Caco-2 (cell line): ENCODE data around the gene SUPT6H. TPM values are rescaled to one million over a fixed set of nuclear protein-coding genes. Genes with fewer than 3 reads are reported as not detected.
A peak's percentile ranks its signal among the peaks of the same experiment; 100 is the strongest.

Experiments used
- BruUV-seq: library from RNA; stranded (reverse); fragments of 400-500 nt; replicated peaks from 2 replicates; lab custom pipeline; 2021; lab: Mats Ljungman, UMichigan
- CTCF ChIA-PET: fragments of 300-600 bp; sonication (Branson Sonifier 250); formaldehyde crosslinking; loops from one replicate; lab custom pipeline; 2022; ENCODE audit warnings: antibody characterized with exemption; lab: Charles Lee
- POLR2A ChIA-PET: fragments of 300-600 bp; sonication (Branson Sonifier 250); formaldehyde crosslinking; loops from one replicate; lab custom pipeline; 2022; ENCODE audit warnings: antibody characterized with exemption; lab: Charles Lee
- DNase-seq, 2 experiments: peaks; one replicate each; pipeline versions ENCODE4 v3.0.0 to v3.0.0-alpha.2; 2020 to 2022
- H3K27me3 ChIP-seq: replicated peaks from 2 replicates; pipeline ENCODE4 v1.6.0; 2011; ENCODE audit warnings: low read length; ENCODE audit not compliant: control insufficient read depth, insufficient read depth
- H3K36me3 ChIP-seq: 2 replicates; pipeline ENCODE4 v1.5.1; 2011; ENCODE audit warnings: low read length; ENCODE audit not compliant: control insufficient read depth, insufficient read depth
- H3K4me1 ChIP-seq: fragments of 250-450 bp; sonication (Bioruptor Pico); 2 replicates; pipeline ENCODE4 v1.5.1; 2020; ENCODE audit warnings: mild to moderate bottlenecking
- H3K4me3 ChIP-seq: 2 replicates; pipeline ENCODE4 v1.5.1; 2011; ENCODE audit warnings: low read depth, mild to moderate bottlenecking, control low read depth, low read length
- H3K9me3 ChIP-seq: fragments of 250-450 bp; sonication (Bioruptor Pico); 2 replicates; pipeline ENCODE4 v1.5.1; 2020; ENCODE audit warnings: mild to moderate bottlenecking, moderate library complexity
- H3K27ac Mint-ChIP-seq: one replicate; pipeline ENCODE4 v1.8.0; 2022; ENCODE audit warnings: mixed read lengths; ENCODE audit not compliant: unreplicated experiment
- H3K27me3 Mint-ChIP-seq: one replicate; pipeline ENCODE4 v1.8.0; 2022; ENCODE audit warnings: mixed read lengths; ENCODE audit not compliant: insufficient read depth, unreplicated experiment
- H3K36me3 Mint-ChIP-seq: one replicate; pipeline ENCODE4 v1.8.0; 2022; ENCODE audit warnings: mild to moderate bottlenecking, mixed read lengths; ENCODE audit not compliant: insufficient read depth, unreplicated experiment
- H3K4me1 Mint-ChIP-seq: one replicate; pipeline ENCODE4 v1.8.0; 2022; ENCODE audit warnings: low read depth, mixed read lengths; ENCODE audit not compliant: unreplicated experiment
- H3K4me3 Mint-ChIP-seq: one replicate; pipeline ENCODE4 v1.8.0; 2022; ENCODE audit warnings: mild to moderate bottlenecking, moderate library complexity, mixed read lengths; ENCODE audit not compliant: unreplicated experiment
- H3K9me3 Mint-ChIP-seq: one replicate; pipeline ENCODE4 v1.8.0; 2022; ENCODE audit warnings: mixed read lengths; ENCODE audit not compliant: unreplicated experiment
- intact Hi-C: fragments of 100-400 bp; cut with micrococcal nuclease; formaldehyde crosslinking; loops from one replicate; pipeline ENCODE4 v1.10.0; 2022; ENCODE audit not compliant: unreplicated experiment
- total RNA-seq: library from RNA; stranded (reverse); gene quantifications from 2 replicates; pipeline ENCODE4 v1.2.3, GENCODE V29; 2022
- TF ChIP-seq, protein P1 (sequence below), 2 experiments: fragments of 200-600 bp in 1 of 2; IDR thresholded peaks; 1 replicate in 1 of 2; 2 replicates in 1 of 2; pipeline versions ENCODE4 v1.5.1 to v1.8.0; 2011 to 2022; ENCODE audit warnings: antibody characterized with exemption in 1 of 2, control low read depth in 1 of 2, inconsistent platforms in 1 of 2, low read depth in 1 of 2, low read length in 1 of 2, mild to moderate bottlenecking in 1 of 2, moderate library complexity in 1 of 2; ENCODE audit not compliant: insufficient read depth in 1 of 2, severe bottlenecking in 1 of 2, unreplicated experiment in 1 of 2

Gene SUPT6H
- total RNA-seq, 1 experiment from 2014 or later = 129 TPM

DNA sequence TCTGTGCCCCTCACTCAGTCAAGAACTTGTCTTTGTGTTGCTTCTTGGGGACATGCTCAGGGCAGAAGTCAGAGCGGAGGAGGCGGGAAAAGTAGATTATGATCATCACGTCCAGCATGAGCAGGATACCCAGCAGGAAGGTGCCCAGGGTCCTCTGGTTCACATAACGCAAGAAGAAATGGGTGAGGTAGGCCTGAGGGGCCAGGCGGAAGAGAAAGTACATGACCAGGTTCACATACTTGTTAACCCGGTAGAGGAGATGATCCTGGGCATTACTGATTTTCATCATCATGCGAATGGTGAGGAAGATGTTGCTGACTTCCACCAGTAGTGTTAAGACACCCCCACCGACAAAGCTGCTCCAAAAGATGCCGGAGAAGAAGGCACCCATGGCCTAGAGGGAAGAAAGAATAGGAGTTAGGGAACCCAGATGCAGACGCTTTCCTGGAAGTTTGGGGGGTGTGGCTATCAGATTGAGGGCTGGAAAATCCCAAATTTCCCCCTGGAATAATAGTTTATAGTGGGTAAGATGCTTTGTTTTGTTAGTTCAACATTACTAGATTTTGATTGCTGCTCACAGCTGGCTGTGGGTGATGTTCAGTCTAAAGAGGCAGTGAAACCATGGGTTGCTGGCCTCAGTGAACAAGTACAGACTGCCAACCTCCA lies 62.6 kb downstream of the SUPT6H start:
- H3K4me3 Mint-ChIP-seq = peak overlapping the region; percentile 92
- no peaks in the 10 kb centered on the region for H3K27me3 Mint-ChIP-seq
- H3K9me3 ChIP-seq = no peaks in the 10 kb centered on the region
- TF ChIP-seq, protein P1, sequence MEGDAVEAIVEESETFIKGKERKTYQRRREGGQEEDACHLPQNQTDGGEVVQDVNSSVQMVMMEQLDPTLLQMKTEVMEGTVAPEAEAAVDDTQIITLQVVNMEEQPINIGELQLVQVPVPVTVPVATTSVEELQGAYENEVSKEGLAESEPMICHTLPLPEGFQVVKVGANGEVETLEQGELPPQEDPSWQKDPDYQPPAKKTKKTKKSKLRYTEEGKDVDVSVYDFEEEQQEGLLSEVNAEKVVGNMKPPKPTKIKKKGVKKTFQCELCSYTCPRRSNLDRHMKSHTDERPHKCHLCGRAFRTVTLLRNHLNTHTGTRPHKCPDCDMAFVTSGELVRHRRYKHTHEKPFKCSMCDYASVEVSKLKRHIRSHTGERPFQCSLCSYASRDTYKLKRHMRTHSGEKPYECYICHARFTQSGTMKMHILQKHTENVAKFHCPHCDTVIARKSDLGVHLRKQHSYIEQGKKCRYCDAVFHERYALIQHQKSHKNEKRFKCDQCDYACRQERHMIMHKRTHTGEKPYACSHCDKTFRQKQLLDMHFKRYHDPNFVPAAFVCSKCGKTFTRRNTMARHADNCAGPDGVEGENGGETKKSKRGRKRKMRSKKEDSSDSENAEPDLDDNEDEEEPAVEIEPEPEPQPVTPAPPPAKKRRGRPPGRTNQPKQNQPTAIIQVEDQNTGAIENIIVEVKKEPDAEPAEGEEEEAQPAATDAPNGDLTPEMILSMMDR (IDR thresholded peaks at IDR 0.05; ENCODE audit: insufficient read depth in 1 of 2, low read depth in 1 of 2, low read length in 1 of 2, severe bottlenecking in 1 of 2, unreplicated experiment in 1 of 2) = no peak
- CTCF ChIA-PET = interaction anchor here (4.9 kb wide), 1 partner anchor 24 kb away, joined by 324 read pairs; no protein-coding TSS in a partner anchor
- peak in 1 of 2 experiments; percentile 36 for DNase-seq
- H3K9me3 Mint-ChIP-seq = no peaks in the 10 kb centered on the region
- peaks cover 34% of the 10 kb centered on the region for H3K4me1 Mint-ChIP-seq
- H3K4me1 ChIP-seq = peaks cover 25% of the 10 kb centered on the region
- H3K27me3 ChIP-seq = no peaks in the 10 kb centered on the region
- POLR2A ChIA-PET = interaction anchor here (1.7 to 5.2 kb wide), 3 partner anchors 14 to 141 kb away, joined by 9 to 165 read pairs (median 11); partner anchors contain the start of genes PROCA1 and TRAF4
- H3K36me3 ChIP-seq = peaks cover 13% of the 10 kb centered on the region
- H3K4me3 ChIP-seq = peak overlapping the region; percentile 57
- H3K36me3 Mint-ChIP-seq = peaks cover 96% of the 10 kb centered on the region
- intact Hi-C loops = loop anchor here (1.0 kb wide), 1 partner anchor 26 kb away; no protein-coding TSS in a partner anchor
- no TSS peak for BruUV-seq
- H3K27ac Mint-ChIP-seq = peak overlapping the region; percentile 96

GRCh38 chr17:28725166-28725659 lies 63.2 kb downstream of the SUPT6H start:
- peaks cover 25% of the 10 kb centered on the region for H3K4me1 ChIP-seq
- Mint-ChIP-seq H3K9me3 (no peaks in the 10 kb centered on the region), H3K4me1 (peaks cover 38% of the 10 kb centered on the region), H3K27ac (peak overlapping the region; percentile 96), H3K4me3 (peak overlapping the region; percentile 92), H3K27me3 (no peaks in the 10 kb centered on the region), H3K36me3 (peaks cover 91% of the 10 kb centered on the region)
- no peaks in the 10 kb centered on the region for H3K9me3 ChIP-seq
- H3K36me3 ChIP-seq = peaks cover 13% of the 10 kb centered on the region
- ChIA-PET POLR2A (interaction anchor here (0.6 to 5.2 kb wide), 6 partner anchors 14 to 227 kb away, joined by 3 to 165 read pairs (median 9); partner anchors contain the start of genes PROCA1 and TRAF4), CTCF (interaction anchor here (0.7 to 4.9 kb wide), 7 partner anchors 15 to 392 kb away, joined by 3 to 324 read pairs (median 30); partner anchors contain the start of genes PHF12 and PROCA1)
- intact Hi-C loops = loop anchor here (1.0 kb wide), 1 partner anchor 27 kb away; no protein-coding TSS in a partner anchor
- TSS peak; percentile 54 for BruUV-seq
- H3K27me3 ChIP-seq = no peaks in the 10 kb centered on the region
- TF ChIP-seq, protein P1 (IDR thresholded peaks at IDR 0.05; ENCODE audit: insufficient read depth in 1 of 2, low read depth in 1 of 2, low read length in 1 of 2, severe bottlenecking in 1 of 2, unreplicated experiment in 1 of 2) = peak in 1 of 2 experiments; percentile 14
- H3K4me3 ChIP-seq = peak overlapping the region; percentile 57
- peak; percentile 67 to 78 for DNase-seq

GRCh38 chr17:28725660-28726225 lies 63.7 kb downstream of the SUPT6H start:
- BruUV-seq = no TSS peak

More at GRCh38 chr17:28725660-28726225, 63.7 kb downstream of the SUPT6H start:
- H3K4me1 ChIP-seq = peaks cover 25% of the 10 kb centered on the region
- Mint-ChIP-seq H3K36me3 (peaks cover 85% of the 10 kb centered on the region), H3K4me1 (peaks cover 38% of the 10 kb centered on the region), H3K27me3 (no peaks in the 10 kb centered on the region), H3K4me3 (peak overlapping the region; percentile 92), H3K27ac (peak overlapping the region; percentile 96), H3K9me3 (no peaks in the 10 kb centered on the region)
- DNase-seq = peak; percentile 92 to 93
- intact Hi-C loops = loop anchor here (1.0 to 2.0 kb wide), 3 partner anchors 27 to 81 kb away; partner anchors contain the start of gene BLTP2
- TF ChIP-seq, protein P1 (IDR thresholded peaks at IDR 0.05; ENCODE audit: insufficient read depth in 1 of 2, low read depth in 1 of 2, low read length in 1 of 2, severe bottlenecking in 1 of 2, unreplicated experiment in 1 of 2) = no peak
- no peaks in the 10 kb centered on the region for H3K27me3 ChIP-seq
- ChIA-PET POLR2A (interaction anchor here (0.6 to 5.2 kb wide), 11 partner anchors 15 to 226 kb away, joined by 3 to 165 read pairs (median 9); partner anchors contain the start of genes PROCA1, SDF2, SUPT6H and TRAF4), CTCF (interaction anchor here (0.6 to 4.9 kb wide), 15 partner anchors 15 to 391 kb away, joined by 3 to 324 read pairs (median 12); partner anchors contain the start of genes BLTP2, DHRS13, FAM222B and PHF12)
- H3K36me3 ChIP-seq = peaks cover 13% of the 10 kb centered on the region
- H3K9me3 ChIP-seq = no peaks in the 10 kb centered on the region
- peak overlapping the region; percentile 57 for H3K4me3 ChIP-seq
